ENCODE data around the gene CCDC70. TPM values are rescaled to one million over a fixed set of nuclear protein-coding genes. Genes with fewer than 3 reads are reported as not detected.

CCDC70 gene
- total and polyA plus RNA-seq, 8 donors: not detected

GRCh38 chr13:51839711-51840540 lies 21.8 kb upstream of the CCDC70 start:
- H3K4me1 ChIP-seq: no peaks in the 10 kb centered on the region
- intact Hi-C loops (cut with DNase I): no loop called here
- no peak for TF ChIP-seq CTCF (IDR thresholded peaks at IDR 0.05)
- H3K36me3 ChIP-seq: no peaks in the 10 kb centered on the region
- DNase-seq (no peak), FAIRE-seq (no peak), ATAC-seq (no peak)
- WGBS, 2 donors: 82 to 87% methylated on average over 10 of the region's 10 CpGs
- no peaks in the 10 kb centered on the region for H3K27me3 ChIP-seq
- no peak overlapping the region for H3K27ac ChIP-seq
- no peak overlapping the region for H3K4me3 ChIP-seq
- no peaks in the 10 kb centered on the region for H3K9me3 ChIP-seq

- H3K27me3 ChIP-seq: no peaks in the 10 kb centered on the region
- no peaks in the 10 kb centered on the region for H3K9me3 ChIP-seq
- H3K36me3 ChIP-seq: no peaks in the 10 kb centered on the region
- DNase-seq (no peak), FAIRE-seq (no peak), ATAC-seq (no peak)
- intact Hi-C loops (cut with DNase I): no loop called here
- WGBS, 2 donors: 84 to 93% methylated on average over 6 of the region's 6 CpGs
- no peak overlapping the region for H3K27ac ChIP-seq
- no peak for TF ChIP-seq CTCF (IDR thresholded peaks at IDR 0.05)
- H3K4me1 ChIP-seq: no peaks in the 10 kb centered on the region
- H3K4me3 ChIP-seq: no peak overlapping the region
Measured at GRCh38 chr13:51840917-51841316, 20.9 kb upstream of the CCDC70 start.

- FAIRE-seq: no peak
- H3K9me3 ChIP-seq: no peaks in the 10 kb centered on the region
- WGBS, 2 donors: 70 to 78% methylated on average over 6 of the region's 6 CpGs
- no peak for TF ChIP-seq CTCF (IDR thresholded peaks at IDR 0.05)
- no peaks in the 10 kb centered on the region for H3K36me3 ChIP-seq
- intact Hi-C loops (cut with DNase I): no loop called here
- H3K4me3 ChIP-seq: no peak overlapping the region
- DNase-seq: no peak
- no peak overlapping the region for H3K27ac ChIP-seq
- no peaks in the 10 kb centered on the region for H3K4me1 ChIP-seq
- no peaks in the 10 kb centered on the region for H3K27me3 ChIP-seq
- ATAC-seq: no peak
Measured at GRCh38 chr13:51841732-51842131, 20.0 kb upstream of the CCDC70 start.

- no peaks in the 10 kb centered on the region for H3K36me3 ChIP-seq
- WGBS, 2 donors: 39 to 54% methylated on average over 3 of the region's 3 CpGs
- TF ChIP-seq CTCF (IDR thresholded peaks at IDR 0.05): no peak
- no peaks in the 10 kb centered on the region for H3K4me1 ChIP-seq
- H3K27me3 ChIP-seq: no peaks in the 10 kb centered on the region
- H3K9me3 ChIP-seq: no peaks in the 10 kb centered on the region
- ATAC-seq (no peak), DNase-seq (no peak), FAIRE-seq (no peak)
- intact Hi-C loops (cut with DNase I): no loop called here
- no peak overlapping the region for H3K27ac ChIP-seq
- no peak overlapping the region for H3K4me3 ChIP-seq
Measured at GRCh38 chr13:51843529-51843928, 18.2 kb upstream of the CCDC70 start.

GRCh38 chr13:51844862-51845573 lies 16.8 kb upstream of the CCDC70 start, which contains the start of gene TMEM272:
Gene TMEM272 (minus strand): TSS chr13:51845177. CDS start chr13:51838530, 6,647 bp downstream.
- H3K4me1 ChIP-seq: no peaks in the 10 kb centered on the region
- H3K27ac ChIP-seq: no peak within 1 kb of the TSS
- ATAC-seq (peak; percentile 90 to 98 (median 98)), DNase-seq (peak; percentile 44 to 86 (median 73)), FAIRE-seq (no peak)
- intact Hi-C loops (cut with DNase I): no loop called here
- no peaks in the 10 kb centered on the region for H3K36me3 ChIP-seq
- WGBS, 2 donors: 22 to 28% methylated on average over 20 of the region's 20 CpGs
- peak; percentile 81 to 95 (median 92) for TF ChIP-seq CTCF (IDR thresholded peaks at IDR 0.05)
- peak within 1 kb of the TSS in 1 of 4 donors; percentile 34 for H3K4me3 ChIP-seq
- H3K9me3 ChIP-seq: no peaks in the 10 kb centered on the region
- H3K27me3 ChIP-seq: no peaks in the 10 kb centered on the region
